ENCODE results near the gene LRP11. TPM values are rescaled to one million over a fixed set of nuclear protein-coding genes. Genes with fewer than 3 reads are reported as not detected.

The LRP11 gene
- total RNA-seq, 4 donors from 2014 or later = 15.0 to 29.1 (median 24.0) TPM

GRCh38 chr6:149860513-149860833, 3.7 kb downstream of the LRP11 start:
- peaks cover 18 to 35% (median 30%) of the 10 kb centered on the region in 4 donors for H3K4me1 ChIP-seq
- intact Hi-C loops (cut with DNase I) = no loop called here
- WGBS = 98% methylated on average over 5 of the region's 5 CpGs
- H3K36me3 ChIP-seq = no peaks in the 10 kb centered on the region
- H3K9me3 ChIP-seq = no peaks in the 10 kb centered on the region
- TF ChIP-seq POLR2AphosphoS5 (IDR thresholded peaks at IDR 0.05) = no peak
- TF ChIP-seq POLR2A (IDR thresholded peaks at IDR 0.05; ENCODE audit: low read depth) = no peak
- TF ChIP-seq EP300 (IDR thresholded peaks at IDR 0.05) = no peak
- TF ChIP-seq, protein P1, sequence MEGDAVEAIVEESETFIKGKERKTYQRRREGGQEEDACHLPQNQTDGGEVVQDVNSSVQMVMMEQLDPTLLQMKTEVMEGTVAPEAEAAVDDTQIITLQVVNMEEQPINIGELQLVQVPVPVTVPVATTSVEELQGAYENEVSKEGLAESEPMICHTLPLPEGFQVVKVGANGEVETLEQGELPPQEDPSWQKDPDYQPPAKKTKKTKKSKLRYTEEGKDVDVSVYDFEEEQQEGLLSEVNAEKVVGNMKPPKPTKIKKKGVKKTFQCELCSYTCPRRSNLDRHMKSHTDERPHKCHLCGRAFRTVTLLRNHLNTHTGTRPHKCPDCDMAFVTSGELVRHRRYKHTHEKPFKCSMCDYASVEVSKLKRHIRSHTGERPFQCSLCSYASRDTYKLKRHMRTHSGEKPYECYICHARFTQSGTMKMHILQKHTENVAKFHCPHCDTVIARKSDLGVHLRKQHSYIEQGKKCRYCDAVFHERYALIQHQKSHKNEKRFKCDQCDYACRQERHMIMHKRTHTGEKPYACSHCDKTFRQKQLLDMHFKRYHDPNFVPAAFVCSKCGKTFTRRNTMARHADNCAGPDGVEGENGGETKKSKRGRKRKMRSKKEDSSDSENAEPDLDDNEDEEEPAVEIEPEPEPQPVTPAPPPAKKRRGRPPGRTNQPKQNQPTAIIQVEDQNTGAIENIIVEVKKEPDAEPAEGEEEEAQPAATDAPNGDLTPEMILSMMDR (IDR thresholded peaks at IDR 0.05) = no peak
- no peak for DNase-seq (ENCODE audit: extremely low spot score)
- no peak overlapping the region for H3K4me3 ChIP-seq
- no peak overlapping the region for H3K27ac ChIP-seq (replicated peaks in 1 of 4)
- H3K27me3 ChIP-seq = no peaks in the 10 kb centered on the region

DNA sequence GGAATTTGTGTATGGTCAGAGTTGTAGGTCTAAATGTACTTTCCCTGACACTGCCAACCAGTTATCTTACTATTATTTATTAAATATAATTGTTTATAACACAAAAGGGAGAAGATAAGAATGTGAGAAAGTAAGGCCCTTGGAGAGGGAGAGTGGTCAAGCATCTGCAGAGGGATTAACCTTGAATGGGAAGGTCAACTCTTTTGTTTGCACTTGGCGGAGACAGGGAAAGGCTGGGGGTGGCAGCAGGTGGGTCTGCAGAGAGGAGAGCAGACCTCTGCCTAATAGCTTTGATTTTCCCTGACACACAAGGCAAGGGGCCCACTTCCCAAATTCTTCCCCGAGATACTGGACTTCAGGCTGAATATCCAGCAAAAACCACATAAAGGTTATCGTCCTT, 4.2 kb downstream of the LRP11 start:
- Histone ChIP-seq H3K9me3 (no peaks in the 10 kb centered on the region), H3K4me3 (no peak overlapping the region), H3K36me3 (no peaks in the 10 kb centered on the region), H3K27me3 (no peaks in the 10 kb centered on the region), H3K27ac (replicated peaks in 1 of 4) (no peak overlapping the region), H3K4me1 (peaks cover 18 to 39% (median 33%) of the 10 kb centered on the region in 4 donors)
- WGBS = 95% methylated on average over 3 of the region's 3 CpGs
- intact Hi-C loops (cut with DNase I) = no loop called here
- TF ChIP-seq, protein P1 (IDR thresholded peaks at IDR 0.05) = no peak
- TF ChIP-seq POLR2AphosphoS5 (IDR thresholded peaks at IDR 0.05) (no peak), EP300 (IDR thresholded peaks at IDR 0.05) (no peak), POLR2A (IDR thresholded peaks at IDR 0.05; ENCODE audit: low read depth) (no peak)
- no peak for DNase-seq (ENCODE audit: extremely low spot score)

DNA sequence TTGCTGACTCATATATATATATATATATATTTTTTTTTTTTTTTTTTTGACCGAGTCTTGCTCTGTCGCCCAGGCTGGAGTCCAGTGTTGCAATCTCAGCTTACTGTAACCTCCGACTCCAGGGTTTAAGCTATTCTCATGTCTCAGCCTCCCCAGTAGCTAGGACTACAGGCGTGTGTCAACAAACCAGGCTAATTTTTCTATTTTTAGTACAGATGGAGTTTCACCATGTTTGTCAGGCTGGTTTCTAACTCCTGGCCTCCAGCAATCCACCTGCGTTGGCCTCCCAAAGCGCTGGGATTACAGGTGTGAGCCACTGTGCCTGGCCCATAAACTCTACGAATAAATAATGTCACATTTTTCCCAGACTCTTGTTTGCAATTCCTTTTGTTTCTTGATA, 4.8 kb downstream of the LRP11 start:
- DNase-seq (ENCODE audit: extremely low spot score) = no peak
- H3K4me1 ChIP-seq = peaks cover 13 to 34% (median 31%) of the 10 kb centered on the region in 4 donors
- 95% methylated on average over 7 of the region's 7 CpGs for whole genome bisulfite sequencing
- H3K27me3 ChIP-seq = no peaks in the 10 kb centered on the region
- H3K4me3 ChIP-seq = no peak overlapping the region
- TF ChIP-seq POLR2A (IDR thresholded peaks at IDR 0.05; ENCODE audit: low read depth) = no peak
- TF ChIP-seq, protein P1 (IDR thresholded peaks at IDR 0.05) = no peak
- TF ChIP-seq POLR2AphosphoS5 (IDR thresholded peaks at IDR 0.05) = no peak
- no peak for TF ChIP-seq EP300 (IDR thresholded peaks at IDR 0.05)
- H3K27ac ChIP-seq (replicated peaks in 1 of 4) = no peak overlapping the region
- H3K9me3 ChIP-seq = no peaks in the 10 kb centered on the region
- intact Hi-C loops (cut with DNase I) = no loop called here
- no peaks in the 10 kb centered on the region for H3K36me3 ChIP-seq

- no peaks in the 10 kb centered on the region for H3K27me3 ChIP-seq
- no peaks in the 10 kb centered on the region for H3K9me3 ChIP-seq
- H3K4me1 ChIP-seq = peaks cover 7 to 27% (median 25%) of the 10 kb centered on the region in 4 donors
- no peak overlapping the region for H3K27ac ChIP-seq (replicated peaks in 1 of 4)
- peaks cover 0 to 4% (median 1%) of the 10 kb centered on the region in 4 donors for H3K36me3 ChIP-seq
- no peak for DNase-seq (ENCODE audit: extremely low spot score)
- WGBS = 95% methylated on average over 5 of the region's 5 CpGs
- intact Hi-C loops (cut with DNase I) = no loop called here
- TF ChIP-seq POLR2A (IDR thresholded peaks at IDR 0.05; ENCODE audit: low read depth) = no peak
- no peak for TF ChIP-seq POLR2AphosphoS5 (IDR thresholded peaks at IDR 0.05)
- TF ChIP-seq EP300 (IDR thresholded peaks at IDR 0.05) = no peak
- TF ChIP-seq, protein P1 (IDR thresholded peaks at IDR 0.05) = no peak
- H3K4me3 ChIP-seq = no peak overlapping the region
These were observed 6.6 kb downstream of the LRP11 start for GRCh38 chr6:149857541-149857940.
